Upper lobe of left lung (tissue), 4 donors: Measurements from ENCODE around the gene CAND2.

Experiments used
- POLR2A ChIP-seq, 4 donors: fragments of 450-650 bp; IDR thresholded peaks; one replicate each; pipeline ENCODE4 v1.5.1; 2016 to 2017; ENCODE audit warnings: antibody characterized with exemption in 4 of 4, mild to moderate bottlenecking in 2 of 4
- TF ChIP-seq, protein P1 (sequence below), 6 experiments: fragments of 450-650 bp in 4 of 6; fragments of 200-600 bp in 2 of 6; sonication (generic) in 2 of 6; IDR thresholded peaks; one replicate each; pipeline ENCODE4 v1.5.1; 2016 to 2019; ENCODE audit warnings: antibody characterized with exemption in 6 of 6

DNA sequence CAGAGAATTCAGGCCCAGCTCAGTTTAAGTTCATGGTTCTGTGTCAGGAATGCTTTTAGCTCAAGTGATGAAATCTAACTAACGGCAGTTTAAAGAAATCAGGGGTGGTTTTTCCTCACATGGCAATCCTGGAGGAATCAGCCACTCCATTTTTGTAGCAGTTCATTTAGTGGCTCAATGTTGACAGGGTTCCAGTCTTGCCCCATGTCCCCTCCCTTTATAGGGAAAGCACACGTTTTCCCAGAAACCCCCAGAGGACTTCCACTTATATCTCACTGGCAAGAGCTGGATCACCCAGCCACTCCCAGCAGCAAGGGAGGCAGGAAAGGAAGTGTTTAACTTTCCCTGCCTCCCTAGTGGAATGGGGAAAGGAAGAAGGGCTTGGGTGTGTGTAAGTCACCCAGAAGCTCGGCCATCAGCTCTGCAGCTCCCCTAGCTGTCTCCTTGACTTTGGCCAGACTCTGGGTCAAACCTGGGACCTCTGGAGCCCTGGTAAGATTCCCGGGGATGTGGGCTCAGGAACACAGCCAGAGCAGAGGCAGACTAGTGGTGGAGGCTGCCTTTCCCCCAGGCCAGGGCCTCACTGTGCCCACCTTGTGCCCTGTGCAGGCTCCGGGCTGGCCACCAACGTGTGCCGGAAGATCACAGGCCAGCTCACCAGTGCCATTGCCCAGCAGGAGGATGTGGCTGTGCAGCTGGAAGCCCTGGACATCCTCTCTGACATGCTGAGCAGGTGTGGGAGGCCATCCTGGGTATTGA lies 11.3 kb downstream of the CAND2 start:
- no peak for TF ChIP-seq POLR2A (IDR thresholded peaks at IDR 0.05)
- TF ChIP-seq, protein P1, sequence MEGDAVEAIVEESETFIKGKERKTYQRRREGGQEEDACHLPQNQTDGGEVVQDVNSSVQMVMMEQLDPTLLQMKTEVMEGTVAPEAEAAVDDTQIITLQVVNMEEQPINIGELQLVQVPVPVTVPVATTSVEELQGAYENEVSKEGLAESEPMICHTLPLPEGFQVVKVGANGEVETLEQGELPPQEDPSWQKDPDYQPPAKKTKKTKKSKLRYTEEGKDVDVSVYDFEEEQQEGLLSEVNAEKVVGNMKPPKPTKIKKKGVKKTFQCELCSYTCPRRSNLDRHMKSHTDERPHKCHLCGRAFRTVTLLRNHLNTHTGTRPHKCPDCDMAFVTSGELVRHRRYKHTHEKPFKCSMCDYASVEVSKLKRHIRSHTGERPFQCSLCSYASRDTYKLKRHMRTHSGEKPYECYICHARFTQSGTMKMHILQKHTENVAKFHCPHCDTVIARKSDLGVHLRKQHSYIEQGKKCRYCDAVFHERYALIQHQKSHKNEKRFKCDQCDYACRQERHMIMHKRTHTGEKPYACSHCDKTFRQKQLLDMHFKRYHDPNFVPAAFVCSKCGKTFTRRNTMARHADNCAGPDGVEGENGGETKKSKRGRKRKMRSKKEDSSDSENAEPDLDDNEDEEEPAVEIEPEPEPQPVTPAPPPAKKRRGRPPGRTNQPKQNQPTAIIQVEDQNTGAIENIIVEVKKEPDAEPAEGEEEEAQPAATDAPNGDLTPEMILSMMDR (IDR thresholded peaks at IDR 0.05) = no peak
